GM19397 (cell line): ENCODE measurements around the gene NACC2.
"Not testable (repeated sequence)": the region's sequence is repeated elsewhere in the genome, so short reads cannot be mapped to it uniquely, and the experiment has no call there.

ENCODE experiments used
- ATAC-seq: cut with Tn5 transposase; IDR thresholded peaks from one replicate; pipeline ENCODE4 v1.9.1; 2021; ENCODE audit warnings: mild to moderate bottlenecking, moderate library complexity; ENCODE audit not compliant: unreplicated experiment

Gene NACC2

GRCh38 chr9:136048560-136049411 lies 46.3 kb downstream of the NACC2 start:
- no peak for ATAC-seq

GRCh38 chr9:136047775-136048559 lies 47.1 kb downstream of the NACC2 start:
- no peak for ATAC-seq

- ATAC-seq, result no peak
Observed at GRCh38 chr9:136047076-136047774, 47.9 kb downstream of the NACC2 start.

- ATAC-seq, result no peak
Observed at GRCh38 chr9:136046554-136046920, 48.6 kb downstream of the NACC2 start.

- ATAC-seq, result no peak
Observed at GRCh38 chr9:136045595-136046553, 49.2 kb downstream of the NACC2 start.

GRCh38 chr9:136044971-136045594 lies 50.0 kb downstream of the NACC2 start:
- ATAC-seq, result no peak

GRCh38 chr9:136044207-136044970 lies 50.7 kb downstream of the NACC2 start:
- ATAC-seq, result no peak

- ATAC-seq, result no peak
Observed at GRCh38 chr9:136043441-136043991, 51.6 kb downstream of the NACC2 start.

GRCh38 chr9:136042541-136042940 lies 52.5 kb downstream of the NACC2 start:
- ATAC-seq, result no peak

GRCh38 chr9:136040848-136041247 lies 54.2 kb downstream of the NACC2 start:
- ATAC-seq, result not testable (repeated sequence)

- no peak for ATAC-seq
Observed at GRCh38 chr9:136039488-136039887, 55.6 kb downstream of the NACC2 start.

GRCh38 chr9:136036848-136037247 lies 58.2 kb downstream of the NACC2 start:
- no peak for ATAC-seq

GRCh38 chr9:136036050-136036449 lies 59.0 kb downstream of the NACC2 start:
- ATAC-seq, result no peak

GRCh38 chr9:136031741-136032730 lies 63.1 kb downstream of the NACC2 start:
- ATAC-seq, result no peak

- ATAC-seq, result no peak
Observed at GRCh38 chr9:136031094-136031493, 64.0 kb downstream of the NACC2 start.

GRCh38 chr9:136029556-136029955 lies 65.5 kb downstream of the NACC2 start:
- ATAC-seq, result no peak

GRCh38 chr9:136028760-136029470 lies 66.2 kb downstream of the NACC2 start:
- ATAC-seq, result no peak
